Activated naive CD8-positive, alpha-beta T cell treated with anti-CD3 and anti-CD28 coated beads for 36 hours (primary cell): ENCODE data around the gene C6orf58. TPM values are rescaled to one million over a fixed set of nuclear protein-coding genes. Genes with fewer than 3 reads are reported as not detected.
A peak's percentile ranks its signal among the peaks of the same experiment; 100 is the strongest.

Experiments used
- DNase-seq: peaks from one replicate; pipeline ENCODE4 v3.0.0; 2021
- H3K27ac Mint-ChIP-seq: one replicate; pipeline ENCODE4 v1.8.0; 2022; ENCODE audit warnings: mild to moderate bottlenecking, moderate library complexity, mixed read lengths
- H3K27me3 Mint-ChIP-seq: one replicate; pipeline ENCODE4 v1.8.0; 2022; ENCODE audit warnings: mild to moderate bottlenecking, mixed read lengths
- H3K36me3 Mint-ChIP-seq: one replicate; pipeline ENCODE4 v1.8.0; 2021; ENCODE audit warnings: mild to moderate bottlenecking, mixed read lengths
- H3K4me1 Mint-ChIP-seq: one replicate; pipeline ENCODE4 v1.8.0; 2021; ENCODE audit warnings: mixed read lengths
- H3K4me3 Mint-ChIP-seq: one replicate; pipeline ENCODE4 v1.8.0; 2022; ENCODE audit warnings: mild to moderate bottlenecking, moderate library complexity, mixed read lengths
- H3K9me3 Mint-ChIP-seq: one replicate; pipeline ENCODE4 v1.8.0; 2022; ENCODE audit warnings: mixed read lengths
- total RNA-seq, 2 experiments: library from RNA; stranded (reverse); gene quantifications; one replicate each; pipeline ENCODE4 v1.2.3, GENCODE V29; 2021

C6orf58 gene
- total RNA-seq = under 1 TPM in 1 of 2 experiments, not detected in 1; 0.18 TPM

DNA sequence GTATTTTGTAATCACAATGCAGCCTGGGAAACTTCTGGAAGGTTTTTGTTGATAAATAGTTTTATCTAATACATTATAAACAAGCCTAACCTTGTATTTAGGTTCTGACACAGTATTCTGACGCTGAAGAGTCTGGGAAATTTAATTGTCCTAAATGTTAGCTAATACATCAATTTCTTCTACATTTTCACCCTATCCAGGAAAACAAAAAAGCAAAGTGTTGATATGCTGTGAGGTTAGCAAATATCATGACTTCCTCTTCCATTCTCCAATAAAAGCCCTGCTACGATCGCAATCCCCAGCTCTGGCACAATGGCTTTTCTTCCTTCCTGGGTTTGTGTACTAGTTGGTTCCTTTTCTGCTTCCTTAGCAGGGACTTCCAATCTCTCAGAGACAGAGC, at the start of gene C6orf58:
TSS of gene C6orf58 (plus strand) at position 301 of the 400 bp plus-strand sequence. CDS start at position 313, 12 bp downstream.
- H3K27me3 Mint-ChIP-seq = peaks cover 26% of the 10 kb centered on the region
- peaks cover 11% of the 10 kb centered on the region for H3K4me1 Mint-ChIP-seq
- no peaks in the 10 kb centered on the region for H3K9me3 Mint-ChIP-seq

DNA sequence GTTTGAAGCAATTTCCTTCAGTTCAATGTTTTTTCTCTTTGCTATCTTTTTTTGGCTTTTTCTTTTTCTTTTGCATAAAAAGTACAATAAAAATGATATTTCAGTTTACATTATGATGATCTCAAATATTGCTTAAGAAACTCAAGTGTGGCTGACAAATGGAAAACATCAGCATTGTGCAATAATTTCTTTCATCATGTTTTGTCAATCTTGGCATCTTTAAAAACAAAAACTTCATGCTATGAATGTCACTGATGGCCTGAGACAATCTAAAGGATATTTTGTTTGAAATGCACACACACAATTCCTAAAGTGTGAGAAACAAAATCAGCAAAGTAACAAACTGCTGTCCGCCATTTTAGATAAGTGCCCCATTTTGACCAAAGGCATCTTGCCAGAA, 44.0 kb upstream of the C6orf58 start:
- Mint-ChIP-seq H3K4me3 (no peak overlapping the region), H3K9me3 (no peaks in the 10 kb centered on the region), H3K36me3 (no peaks in the 10 kb centered on the region), H3K27me3 (peaks cover 38% of the 10 kb centered on the region), H3K4me1 (no peaks in the 10 kb centered on the region), H3K27ac (no peak overlapping the region)
- no peak for DNase-seq

More for the DNA sequence above, at the start of gene C6orf58:
- no peak for DNase-seq
- Mint-ChIP-seq H3K36me3 (no peaks in the 10 kb centered on the region), H3K4me3 (no peak within 1 kb of the TSS), H3K27ac (no peak within 1 kb of the TSS)

DNA sequence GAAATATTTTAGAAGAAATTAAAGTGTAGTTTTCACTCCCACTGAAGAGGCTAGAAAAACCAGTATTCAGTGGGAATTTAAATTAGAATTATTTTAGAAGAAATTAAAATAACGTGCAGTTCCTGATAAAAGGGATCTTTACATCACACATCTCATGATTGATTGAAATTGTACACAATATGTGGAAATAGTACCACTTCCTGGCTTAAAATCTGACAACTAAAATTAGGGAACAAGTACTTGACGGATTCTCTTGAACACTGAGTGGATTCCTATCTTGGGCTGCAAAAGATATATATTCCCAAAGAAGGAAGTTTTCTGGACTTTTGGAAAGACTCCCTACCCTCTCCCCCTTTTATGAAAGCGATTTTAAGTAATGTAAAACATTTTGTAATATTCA, 43.2 kb upstream of the C6orf58 start:
- no peak overlapping the region for H3K4me3 Mint-ChIP-seq
- H3K9me3 Mint-ChIP-seq = no peaks in the 10 kb centered on the region
- H3K4me1 Mint-ChIP-seq = no peaks in the 10 kb centered on the region
- no peaks in the 10 kb centered on the region for H3K36me3 Mint-ChIP-seq
- H3K27ac Mint-ChIP-seq = no peak overlapping the region
- peaks cover 40% of the 10 kb centered on the region for H3K27me3 Mint-ChIP-seq
- DNase-seq = no peak

DNA sequence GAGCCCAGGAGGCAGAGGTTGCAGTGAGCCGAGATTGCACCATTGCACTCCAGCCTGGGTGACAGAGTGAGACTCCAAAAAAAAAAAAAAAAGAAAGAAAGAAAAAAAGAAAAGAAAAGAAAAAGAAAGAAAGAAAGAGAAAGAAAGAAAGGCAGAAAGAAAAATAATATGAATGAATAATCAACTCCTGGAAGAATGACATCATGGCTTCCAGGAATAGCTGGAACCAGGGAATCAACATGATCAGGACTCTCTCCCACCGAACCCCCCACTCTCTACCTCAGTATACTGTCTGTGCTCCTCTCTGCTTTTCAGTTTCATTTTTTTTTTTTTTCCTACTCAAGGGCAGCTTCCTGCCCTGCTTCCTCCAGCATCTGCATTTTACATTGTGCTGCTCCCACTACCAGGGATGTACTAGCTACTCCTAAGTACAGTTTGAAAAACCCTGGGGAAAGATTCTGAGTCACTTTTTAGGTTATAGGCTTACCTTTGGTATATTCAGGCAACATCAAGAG, 38.2 kb upstream of the C6orf58 start:
- Mint-ChIP-seq H3K4me1 (no peaks in the 10 kb centered on the region), H3K27ac (peak overlapping the region; percentile 31), H3K27me3 (peaks cover 25% of the 10 kb centered on the region), H3K9me3 (no peaks in the 10 kb centered on the region), H3K4me3 (no peak overlapping the region), H3K36me3 (no peaks in the 10 kb centered on the region)
- DNase-seq = no peak

DNA sequence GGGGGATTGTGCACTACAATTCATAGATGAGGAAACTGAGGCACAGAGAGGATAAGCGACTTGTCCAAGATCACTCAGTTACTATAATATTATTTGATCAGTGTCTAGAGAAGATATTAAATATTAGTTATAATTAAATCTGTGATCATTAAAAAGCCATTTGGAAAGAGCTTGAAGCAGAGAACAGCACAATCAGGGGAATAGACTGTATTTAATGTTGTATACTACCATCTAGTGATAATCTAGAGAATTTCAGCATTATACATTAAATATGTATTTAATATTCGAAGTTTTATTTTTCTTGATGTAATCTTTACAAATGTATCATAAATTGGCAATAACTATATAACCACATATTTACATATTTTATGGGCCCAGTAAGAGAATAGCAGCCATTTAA, 37.7 kb upstream of the C6orf58 start:
- H3K4me3 Mint-ChIP-seq = no peak overlapping the region
- peaks cover 20% of the 10 kb centered on the region for H3K27me3 Mint-ChIP-seq
- H3K9me3 Mint-ChIP-seq = no peaks in the 10 kb centered on the region
- DNase-seq = no peak
- H3K4me1 Mint-ChIP-seq = no peaks in the 10 kb centered on the region
- no peaks in the 10 kb centered on the region for H3K36me3 Mint-ChIP-seq
- no peak overlapping the region for H3K27ac Mint-ChIP-seq

DNA sequence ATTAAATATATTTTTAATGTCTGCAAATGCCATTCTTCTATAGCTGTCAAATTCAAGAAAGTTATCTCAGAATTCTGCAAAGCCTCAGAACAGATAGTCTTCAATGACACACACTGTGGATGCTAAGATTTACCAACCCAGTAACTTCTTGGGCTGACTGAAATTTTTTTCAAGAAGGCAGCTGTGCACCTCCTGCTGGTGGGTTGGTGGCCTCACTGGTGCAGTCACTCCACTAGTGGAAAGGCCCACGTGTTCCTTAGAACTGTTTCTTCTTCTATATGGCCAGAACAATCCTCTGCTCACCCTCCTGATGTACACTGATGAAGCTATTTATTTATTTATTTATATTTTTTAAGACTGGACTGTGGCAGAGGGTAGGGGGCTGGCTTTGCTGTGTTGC, 29.8 kb upstream of the C6orf58 start:
- H3K4me3 Mint-ChIP-seq = no peak overlapping the region
- H3K9me3 Mint-ChIP-seq = no peaks in the 10 kb centered on the region
- no peak for DNase-seq
- no peaks in the 10 kb centered on the region for H3K4me1 Mint-ChIP-seq
- H3K27me3 Mint-ChIP-seq = peaks cover 35% of the 10 kb centered on the region
- H3K27ac Mint-ChIP-seq = no peak overlapping the region
- H3K36me3 Mint-ChIP-seq = no peaks in the 10 kb centered on the region

DNA sequence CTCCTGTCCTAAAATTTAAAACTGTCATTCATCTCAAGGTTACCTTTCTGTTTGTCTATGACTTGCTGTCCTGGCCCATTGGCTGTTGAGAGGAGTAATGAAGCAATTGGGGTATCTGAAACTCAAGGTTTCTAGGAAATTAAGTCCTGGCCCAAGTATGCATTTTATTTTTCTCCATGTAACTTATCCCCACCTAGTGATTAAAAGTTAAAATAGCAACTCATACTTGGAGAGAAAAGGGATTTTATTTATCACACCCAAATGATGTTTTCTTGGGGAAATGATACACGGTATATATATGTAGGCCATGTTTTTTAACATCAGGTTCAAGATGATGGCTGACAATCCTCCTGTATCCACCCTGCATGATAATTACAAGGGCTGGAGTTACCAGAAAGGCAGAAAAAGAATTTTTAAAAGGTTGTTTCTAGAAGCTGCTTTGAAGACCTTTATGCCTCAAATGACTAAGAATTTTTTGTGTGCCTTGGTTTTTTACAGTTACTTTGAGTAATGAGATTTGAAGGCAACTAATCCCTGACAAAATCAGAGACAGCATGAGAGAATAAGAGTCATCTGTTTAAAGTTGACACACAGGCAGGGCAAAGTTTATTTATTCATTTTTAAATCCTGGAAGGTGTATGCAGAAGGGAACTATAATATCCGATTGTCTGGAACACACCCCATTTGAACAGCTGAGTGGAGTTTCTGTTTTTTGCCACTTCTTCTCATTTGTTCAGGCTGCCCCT, 28.9 kb upstream of the C6orf58 start:
- peaks cover 38% of the 10 kb centered on the region for H3K27me3 Mint-ChIP-seq
- DNase-seq = no peak
- no peak overlapping the region for H3K27ac Mint-ChIP-seq
- no peaks in the 10 kb centered on the region for H3K36me3 Mint-ChIP-seq
- no peak overlapping the region for H3K4me3 Mint-ChIP-seq
- H3K9me3 Mint-ChIP-seq = no peaks in the 10 kb centered on the region
- H3K4me1 Mint-ChIP-seq = no peaks in the 10 kb centered on the region

DNA sequence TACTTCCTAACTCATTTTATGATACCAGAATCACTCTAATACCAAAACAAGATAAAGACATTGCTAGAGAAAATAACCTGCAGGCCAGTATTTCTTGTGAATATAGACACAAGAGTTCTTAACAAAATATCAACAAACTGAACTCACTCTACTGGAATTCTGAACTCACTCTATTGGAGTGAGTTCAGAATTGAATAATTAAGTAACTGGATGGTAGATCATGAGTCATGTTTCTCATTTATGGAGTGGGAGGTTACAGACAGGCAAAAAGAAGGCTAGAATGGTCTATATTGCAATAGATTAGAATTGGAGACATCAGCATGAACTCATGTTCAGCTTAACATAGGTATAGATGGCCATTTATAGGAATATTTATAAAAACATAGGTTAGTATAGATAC, 26.6 kb upstream of the C6orf58 start:
- Mint-ChIP-seq H3K27me3 (peaks cover 35% of the 10 kb centered on the region), H3K4me1 (no peaks in the 10 kb centered on the region), H3K27ac (no peak overlapping the region), H3K4me3 (no peak overlapping the region), H3K36me3 (no peaks in the 10 kb centered on the region), H3K9me3 (no peaks in the 10 kb centered on the region)
- no peak for DNase-seq

DNA sequence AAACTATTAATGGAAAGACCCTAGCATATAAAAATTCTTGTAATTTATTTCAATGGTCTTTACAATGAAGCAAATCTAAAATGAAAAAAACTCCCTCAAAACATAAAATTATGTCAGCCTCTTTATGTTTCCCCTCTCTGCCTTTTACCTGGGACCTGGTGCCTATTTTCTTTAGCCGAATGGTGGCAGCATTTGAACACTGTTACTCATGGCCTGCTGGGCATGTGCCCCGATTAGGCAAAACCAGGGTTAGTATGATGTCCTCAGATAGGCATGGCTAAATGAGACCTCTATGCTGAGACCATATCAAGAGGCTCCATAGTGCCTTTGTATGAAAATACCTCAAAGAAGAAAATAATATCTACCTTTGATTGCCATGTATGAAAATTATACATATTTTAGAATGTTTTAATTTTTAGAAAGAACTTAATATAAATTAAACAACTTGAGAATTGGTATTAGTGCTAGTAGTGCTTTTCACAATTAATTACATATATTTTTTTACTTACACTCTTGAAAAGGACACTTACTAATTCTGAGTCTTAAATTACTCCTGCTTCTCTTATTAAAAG, 22.5 kb upstream of the C6orf58 start:
- Mint-ChIP-seq H3K27me3 (peaks cover 24% of the 10 kb centered on the region), H3K4me1 (no peaks in the 10 kb centered on the region), H3K36me3 (no peaks in the 10 kb centered on the region), H3K27ac (no peak overlapping the region), H3K9me3 (no peaks in the 10 kb centered on the region), H3K4me3 (no peak overlapping the region)
- peak; percentile 14 for DNase-seq

DNA sequence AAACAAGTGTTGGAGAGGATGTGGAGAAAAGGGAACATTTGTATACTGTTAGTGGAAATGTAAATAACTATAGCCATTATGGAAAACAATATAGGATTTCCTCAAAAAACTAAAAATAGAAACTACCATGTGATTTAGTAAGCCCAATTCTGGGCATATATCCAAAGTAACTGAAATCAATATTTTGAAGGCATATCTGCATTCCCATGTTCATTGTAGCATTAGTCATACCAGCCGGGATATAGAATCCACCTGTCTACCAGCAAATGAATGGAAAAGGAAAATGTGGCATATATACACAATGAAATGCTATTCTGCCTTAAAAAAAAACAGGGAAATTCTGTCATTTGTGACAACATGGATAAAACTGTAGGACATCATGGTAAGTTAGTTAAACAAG, 15.3 kb upstream of the C6orf58 start:
- H3K36me3 Mint-ChIP-seq = no peaks in the 10 kb centered on the region

DNA sequence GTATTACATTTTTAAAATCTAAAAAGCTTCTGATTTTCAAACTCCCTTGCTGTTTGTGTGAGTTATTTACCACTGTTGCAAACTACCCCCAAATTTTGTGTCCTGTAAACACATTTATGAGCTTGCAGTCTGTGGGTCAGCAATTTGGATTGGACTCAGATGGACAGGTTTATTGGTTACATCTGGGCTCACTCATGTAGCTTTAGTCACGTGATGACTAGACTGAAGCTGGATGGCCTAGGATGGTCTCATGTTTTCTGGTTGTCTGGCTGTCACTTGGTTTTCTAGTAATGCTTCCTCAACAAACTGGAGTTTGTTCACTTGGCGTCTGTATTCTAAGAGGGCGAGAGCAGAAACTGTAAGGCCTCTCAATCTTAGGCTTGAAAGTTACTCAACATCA, 12.2 kb upstream of the C6orf58 start:
- no peak overlapping the region for H3K4me3 Mint-ChIP-seq
- DNase-seq = no peak
- no peaks in the 10 kb centered on the region for H3K36me3 Mint-ChIP-seq
- H3K27me3 Mint-ChIP-seq = peaks cover 20% of the 10 kb centered on the region
- H3K27ac Mint-ChIP-seq = no peak overlapping the region
- H3K4me1 Mint-ChIP-seq = no peaks in the 10 kb centered on the region
- H3K9me3 Mint-ChIP-seq = peaks cover 1% of the 10 kb centered on the region

More for the DNA sequence above, 15.3 kb upstream of the C6orf58 start:
- no peak for DNase-seq
- Mint-ChIP-seq H3K4me3 (no peak overlapping the region), H3K9me3 (no peaks in the 10 kb centered on the region), H3K27ac (no peak overlapping the region), H3K4me1 (no peaks in the 10 kb centered on the region), H3K27me3 (peaks cover 20% of the 10 kb centered on the region)

DNA sequence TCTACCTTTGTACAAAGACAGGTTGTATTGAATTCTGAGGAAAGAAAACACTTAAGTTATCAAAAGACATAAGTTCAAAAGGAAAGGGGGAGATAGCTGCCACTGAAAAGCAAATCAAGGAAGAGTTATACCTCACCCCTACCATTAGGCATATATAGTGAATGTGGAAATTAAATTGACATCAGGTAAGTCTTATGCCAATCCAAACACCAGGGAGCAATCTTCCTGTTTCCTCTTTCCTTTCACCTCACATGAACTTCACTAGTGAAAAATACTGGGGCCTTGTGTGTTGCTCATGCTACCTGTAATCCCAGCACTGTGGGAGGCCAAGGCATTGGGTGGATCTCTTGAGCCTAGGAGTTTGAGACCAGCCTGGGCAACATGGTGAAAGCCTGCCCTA, 10.9 kb upstream of the C6orf58 start:
- DNase-seq = no peak

DNA sequence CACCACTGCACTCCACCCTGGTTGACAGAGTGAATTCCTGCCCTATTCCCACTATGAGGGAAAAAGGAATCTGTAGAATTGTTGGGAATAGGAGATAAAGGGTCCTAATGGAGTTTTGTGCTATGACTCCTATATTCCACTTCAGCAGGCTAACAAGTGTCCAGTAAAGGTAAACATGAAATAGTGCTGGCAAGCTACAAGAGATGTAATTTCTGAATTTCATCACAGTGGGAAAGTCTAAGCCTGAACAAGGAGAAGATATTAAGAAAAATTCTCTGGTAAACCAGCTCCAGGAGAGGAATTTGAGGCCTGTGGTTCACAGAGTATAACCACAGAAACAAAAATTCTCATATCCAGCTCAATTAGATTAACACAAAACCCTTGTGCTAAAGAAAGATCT, 10.3 kb upstream of the C6orf58 start:
- peaks cover 1% of the 10 kb centered on the region for H3K9me3 Mint-ChIP-seq
- no peak overlapping the region for H3K4me3 Mint-ChIP-seq
- no peaks in the 10 kb centered on the region for H3K36me3 Mint-ChIP-seq
- peaks cover 13% of the 10 kb centered on the region for H3K4me1 Mint-ChIP-seq
- H3K27me3 Mint-ChIP-seq = peaks cover 15% of the 10 kb centered on the region
- no peak overlapping the region for H3K27ac Mint-ChIP-seq
- DNase-seq = no peak

More for the DNA sequence above, 10.9 kb upstream of the C6orf58 start:
- Mint-ChIP-seq H3K27ac (no peak overlapping the region), H3K4me3 (no peak overlapping the region), H3K9me3 (peaks cover 1% of the 10 kb centered on the region), H3K27me3 (peaks cover 15% of the 10 kb centered on the region), H3K36me3 (no peaks in the 10 kb centered on the region), H3K4me1 (peaks cover 8% of the 10 kb centered on the region)

DNA sequence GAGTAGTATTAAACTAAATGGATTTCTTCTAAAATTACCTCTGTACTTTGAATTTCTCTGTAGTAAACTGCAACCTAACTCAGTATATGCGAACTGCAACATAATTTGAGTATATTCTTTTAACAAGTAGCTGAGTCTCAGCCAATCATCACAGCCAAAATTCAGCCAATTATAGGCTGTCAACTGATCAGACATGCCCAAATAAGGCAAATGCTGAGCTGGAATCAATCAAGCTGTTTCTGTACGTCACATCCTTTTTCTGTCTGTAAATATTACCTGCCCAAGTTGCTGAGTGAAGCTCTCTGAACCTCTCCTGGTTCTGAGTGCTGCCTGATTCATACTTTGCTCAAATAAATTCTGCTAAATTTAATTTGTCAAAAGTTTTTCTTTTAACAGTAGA, 9.5 kb upstream of the C6orf58 start:
- H3K4me3 Mint-ChIP-seq = no peak overlapping the region
- H3K36me3 Mint-ChIP-seq = no peaks in the 10 kb centered on the region
- no peak overlapping the region for H3K27ac Mint-ChIP-seq
- DNase-seq = no peak
- peaks cover 1% of the 10 kb centered on the region for H3K9me3 Mint-ChIP-seq
- H3K27me3 Mint-ChIP-seq = peaks cover 11% of the 10 kb centered on the region
- H3K4me1 Mint-ChIP-seq = peaks cover 15% of the 10 kb centered on the region

DNA sequence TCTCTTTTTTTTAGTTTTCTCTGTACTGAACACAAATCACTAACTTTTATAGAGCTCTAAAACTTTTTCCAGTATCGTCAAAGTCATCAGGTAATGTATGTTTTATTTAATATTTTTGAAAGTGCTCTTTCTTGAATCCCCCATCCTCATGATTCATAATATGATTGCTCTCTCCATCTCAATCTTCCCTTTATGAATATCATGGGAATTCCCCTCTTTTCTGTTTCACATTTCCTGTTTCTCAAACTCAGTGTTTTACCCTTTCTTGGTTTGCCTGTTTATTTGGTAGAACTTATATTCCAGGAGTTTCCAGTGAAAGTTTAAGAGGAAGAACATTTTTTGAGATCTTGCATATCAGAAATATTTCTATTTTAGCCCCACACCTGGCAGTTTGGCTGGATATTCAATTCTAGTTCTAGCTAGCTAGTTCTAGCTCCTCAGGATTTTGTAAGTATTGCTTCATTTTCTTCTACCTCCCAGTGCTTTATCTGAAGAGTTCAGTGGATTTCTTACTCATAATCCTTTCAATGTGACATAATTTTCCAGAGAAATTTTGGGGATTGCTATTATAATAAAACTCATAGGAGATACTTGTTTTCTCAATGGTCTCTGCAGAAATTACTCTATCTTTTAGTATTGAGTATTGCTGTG, 6.1 kb upstream of the C6orf58 start:
- H3K36me3 Mint-ChIP-seq = no peaks in the 10 kb centered on the region
- peak overlapping the region; percentile 46 for H3K4me3 Mint-ChIP-seq
- peaks cover 7% of the 10 kb centered on the region for H3K27me3 Mint-ChIP-seq
- peaks cover 16% of the 10 kb centered on the region for H3K4me1 Mint-ChIP-seq
- peaks cover 1% of the 10 kb centered on the region for H3K9me3 Mint-ChIP-seq
- no peak for DNase-seq
- H3K27ac Mint-ChIP-seq = peak overlapping the region; percentile 43
